ENCODE measurements around the gene APOC1.
A peak's percentile ranks its signal among the peaks of the same experiment; 100 is the strongest.

APOC1 gene

GRCh38 chr19:44954278-44954648, 39.9 kb downstream of the APOC1 start:
- TF ChIP-seq, protein P1, sequence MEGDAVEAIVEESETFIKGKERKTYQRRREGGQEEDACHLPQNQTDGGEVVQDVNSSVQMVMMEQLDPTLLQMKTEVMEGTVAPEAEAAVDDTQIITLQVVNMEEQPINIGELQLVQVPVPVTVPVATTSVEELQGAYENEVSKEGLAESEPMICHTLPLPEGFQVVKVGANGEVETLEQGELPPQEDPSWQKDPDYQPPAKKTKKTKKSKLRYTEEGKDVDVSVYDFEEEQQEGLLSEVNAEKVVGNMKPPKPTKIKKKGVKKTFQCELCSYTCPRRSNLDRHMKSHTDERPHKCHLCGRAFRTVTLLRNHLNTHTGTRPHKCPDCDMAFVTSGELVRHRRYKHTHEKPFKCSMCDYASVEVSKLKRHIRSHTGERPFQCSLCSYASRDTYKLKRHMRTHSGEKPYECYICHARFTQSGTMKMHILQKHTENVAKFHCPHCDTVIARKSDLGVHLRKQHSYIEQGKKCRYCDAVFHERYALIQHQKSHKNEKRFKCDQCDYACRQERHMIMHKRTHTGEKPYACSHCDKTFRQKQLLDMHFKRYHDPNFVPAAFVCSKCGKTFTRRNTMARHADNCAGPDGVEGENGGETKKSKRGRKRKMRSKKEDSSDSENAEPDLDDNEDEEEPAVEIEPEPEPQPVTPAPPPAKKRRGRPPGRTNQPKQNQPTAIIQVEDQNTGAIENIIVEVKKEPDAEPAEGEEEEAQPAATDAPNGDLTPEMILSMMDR (IDR thresholded peaks at IDR 0.05; ENCODE audit: insufficient read depth, low read depth, low read length, missing control alignments): no peak
- no peak for DNase-seq (ENCODE audit: low read depth)
- peak overlapping the region; percentile 99 for H3K4me3 ChIP-seq (ENCODE audit: low read length)

GRCh38 chr19:44954649-44955504, 40.5 kb downstream of the APOC1 start, which contains the start of gene CLPTM1:
Gene CLPTM1 (plus strand): TSS chr19:44955380. CDS start chr19:44955396, 16 bp downstream.
- TF ChIP-seq, protein P1 (IDR thresholded peaks at IDR 0.05; ENCODE audit: insufficient read depth, low read depth, low read length, missing control alignments): no peak
- peak; percentile 97 for DNase-seq (ENCODE audit: low read depth)
- H3K4me3 ChIP-seq (ENCODE audit: low read length): peak within 1 kb of the TSS; percentile 99

DNA sequence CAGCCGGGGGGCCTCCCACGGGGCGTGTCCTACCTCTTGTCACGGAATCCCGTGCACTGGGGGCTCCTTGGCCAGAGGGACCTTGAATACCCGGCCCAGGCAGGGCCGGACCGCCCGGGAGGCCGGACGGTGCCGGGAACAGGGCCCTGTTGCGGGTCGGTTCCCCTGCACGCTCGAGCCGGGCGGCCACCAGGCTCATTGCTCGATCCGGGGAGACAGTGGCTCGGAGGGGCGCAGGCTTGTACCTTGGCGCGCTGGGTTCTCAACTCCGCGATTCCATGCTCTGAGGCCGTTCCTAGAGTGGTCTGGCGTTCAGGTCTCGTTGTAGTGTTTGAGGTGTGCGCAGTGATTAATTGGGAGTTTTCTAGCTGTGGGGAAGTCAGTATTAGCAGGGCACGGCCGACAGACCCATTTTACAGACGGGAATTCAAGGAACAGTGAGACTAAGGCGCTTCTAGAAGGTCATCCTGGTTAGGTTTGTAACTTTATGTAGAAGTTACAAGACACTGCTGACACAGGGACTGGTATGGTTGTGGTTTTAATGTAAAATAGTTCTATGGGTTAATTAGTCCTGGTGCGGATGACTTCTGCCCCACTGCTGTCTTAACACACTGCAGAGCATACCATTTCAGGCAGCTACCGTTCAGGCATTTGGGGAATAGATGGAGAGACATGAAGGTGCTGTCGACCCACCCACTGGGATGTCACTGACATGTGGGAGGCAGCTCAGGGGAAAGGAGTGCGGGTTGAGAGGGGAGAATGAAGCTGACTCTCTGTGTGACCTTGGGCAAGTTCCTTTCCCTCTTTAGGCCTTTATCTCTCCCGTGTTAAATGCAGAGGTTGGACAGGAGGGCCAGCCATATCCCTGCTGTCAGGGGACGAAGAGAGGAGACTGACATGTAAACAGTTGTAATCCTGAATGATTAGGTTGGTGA, 41.4 kb downstream of the APOC1 start:
- TF ChIP-seq, protein P1 (IDR thresholded peaks at IDR 0.05; ENCODE audit: insufficient read depth, low read depth, low read length, missing control alignments): no peak
- H3K4me3 ChIP-seq (ENCODE audit: low read length): peak overlapping the region; percentile 99
- DNase-seq (ENCODE audit: low read depth): peak; percentile 18

DNA sequence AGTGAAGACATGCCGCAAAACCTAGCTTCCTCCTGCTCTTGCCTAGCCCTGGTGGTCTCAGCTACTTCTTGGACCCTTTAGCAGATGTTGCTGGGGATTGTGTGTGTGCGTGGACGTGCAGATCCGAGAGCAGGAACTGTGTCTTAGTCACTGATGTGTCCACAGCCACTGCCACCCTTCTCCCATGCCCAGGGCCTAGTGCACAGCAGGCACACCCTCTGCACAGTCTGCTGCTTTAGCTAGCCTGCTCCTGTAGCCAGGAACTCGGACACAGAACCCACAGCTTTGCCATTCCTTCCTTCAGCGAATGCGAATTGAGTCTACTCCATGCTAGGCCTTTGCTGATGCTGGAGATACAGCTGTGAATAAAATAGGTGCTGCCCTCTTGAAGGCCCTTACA, 43.1 kb downstream of the APOC1 start:
- TF ChIP-seq, protein P1 (IDR thresholded peaks at IDR 0.05; ENCODE audit: insufficient read depth, low read depth, low read length, missing control alignments): no peak
- DNase-seq (ENCODE audit: low read depth): peak; percentile 11
- no peak overlapping the region for H3K4me3 ChIP-seq (ENCODE audit: low read length)

DNA sequence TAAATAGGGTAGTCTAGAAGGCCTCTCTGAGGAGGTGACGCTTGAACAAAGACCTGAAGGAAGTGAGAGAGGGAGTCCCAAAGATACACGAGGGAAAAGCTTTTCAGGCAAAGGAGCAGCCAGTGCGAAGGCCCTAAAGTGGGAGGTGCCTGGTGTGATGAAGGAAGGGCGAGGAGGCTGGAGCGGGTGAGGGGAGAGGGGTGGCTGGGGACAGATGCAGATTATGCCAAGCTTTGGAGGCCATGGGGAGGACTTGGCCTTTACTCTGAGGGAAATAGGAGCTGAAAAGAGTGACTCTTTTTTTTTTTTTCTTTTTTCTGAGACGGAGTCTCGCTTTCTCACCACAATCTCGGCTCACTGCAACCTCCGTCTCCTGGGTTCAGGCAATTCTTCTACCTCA, 43.7 kb downstream of the APOC1 start:
- no peak for DNase-seq (ENCODE audit: low read depth)
- TF ChIP-seq, protein P1 (IDR thresholded peaks at IDR 0.05; ENCODE audit: insufficient read depth, low read depth, low read length, missing control alignments): no peak
- no peak overlapping the region for H3K4me3 ChIP-seq (ENCODE audit: low read length)

DNA sequence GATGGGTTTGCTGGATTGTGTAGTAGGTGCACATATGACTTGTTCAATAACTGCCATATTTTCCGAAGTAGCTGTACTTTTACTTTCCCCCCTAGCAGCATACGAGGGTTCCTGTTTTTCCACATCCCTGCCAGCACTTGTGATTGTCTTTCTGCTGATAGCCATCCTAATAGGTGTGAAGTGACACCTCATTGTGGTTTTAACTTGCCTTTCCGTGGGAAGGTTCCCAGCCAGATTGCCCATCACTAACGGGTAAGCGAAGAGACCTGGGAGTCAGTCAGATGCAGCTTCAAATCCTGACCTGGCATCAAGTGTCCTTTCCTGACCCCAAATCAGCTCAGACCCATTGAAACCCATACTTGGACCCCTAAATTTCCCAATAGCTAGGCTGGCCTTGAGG, 45.3 kb downstream of the APOC1 start:
- no peak for DNase-seq (ENCODE audit: low read depth)
- H3K4me3 ChIP-seq (ENCODE audit: low read length): no peak overlapping the region
- TF ChIP-seq, protein P1 (IDR thresholded peaks at IDR 0.05; ENCODE audit: insufficient read depth, low read depth, low read length, missing control alignments): no peak
